AG04450 (cell line): ENCODE measurements around the gene IRS1. TPM values are rescaled to one million over a fixed set of nuclear protein-coding genes. Genes with fewer than 3 reads are reported as not detected.
A peak's percentile ranks its signal among the peaks of the same experiment; 100 is the strongest.

ENCODE experiments used
- CTCF ChIA-PET: fragments of 300-600, 350-600 bp; formaldehyde crosslinking; extraction: SDS; loops from one replicate; lab custom pipeline; 2022; ENCODE audit warnings: antibody characterized with exemption, inconsistent platforms; lab: Charles Lee
- POLR2A ChIA-PET: fragments of 350-600 bp; formaldehyde crosslinking; extraction: SDS; loops from one replicate; lab custom pipeline; 2021; ENCODE audit warnings: antibody characterized with exemption, inconsistent platforms; lab: Yijun Ruan, JAX
- DNase-seq: peaks from one replicate; pipeline ENCODE4 v3.0.0-alpha.2; 2011; ENCODE audit warnings: low read depth, low spot score
- H3K27ac ChIP-seq: one replicate; pipeline ENCODE4 v1.5.1; 2012; ENCODE audit warnings: low read depth, low read length, control low read depth
- H3K27me3 ChIP-seq: one replicate; pipeline ENCODE4 v1.6.0; 2012; ENCODE audit warnings: low read length; ENCODE audit not compliant: control insufficient read depth, insufficient read depth
- H3K4me3 ChIP-seq: 2 replicates; pipeline ENCODE4 v1.5.1; 2011; ENCODE audit warnings: mild to moderate bottlenecking, low read depth, low read length, control low read depth
- H3K9me3 ChIP-seq: 2 replicates; pipeline ENCODE4 v1.5.1; 2012; ENCODE audit warnings: low read length; ENCODE audit not compliant: control insufficient read depth, insufficient read depth
- polyA plus RNA-seq: library from polyadenylated mRNA; depleted of rRNA; stranded (reverse); fragments of >200 nt; gene quantifications from 2 replicates; pipeline ENCODE4 v1.2.3, GENCODE V29; 2011
- TF ChIP-seq, protein P1 (sequence below): IDR thresholded peaks from 2 replicates; pipeline ENCODE4 v1.5.1; 2011; ENCODE audit warnings: low read depth, low read length, control low read depth, inconsistent platforms

IRS1 gene
- polyA plus RNA-seq, 1 experiment, result 32.9 TPM

DNA sequence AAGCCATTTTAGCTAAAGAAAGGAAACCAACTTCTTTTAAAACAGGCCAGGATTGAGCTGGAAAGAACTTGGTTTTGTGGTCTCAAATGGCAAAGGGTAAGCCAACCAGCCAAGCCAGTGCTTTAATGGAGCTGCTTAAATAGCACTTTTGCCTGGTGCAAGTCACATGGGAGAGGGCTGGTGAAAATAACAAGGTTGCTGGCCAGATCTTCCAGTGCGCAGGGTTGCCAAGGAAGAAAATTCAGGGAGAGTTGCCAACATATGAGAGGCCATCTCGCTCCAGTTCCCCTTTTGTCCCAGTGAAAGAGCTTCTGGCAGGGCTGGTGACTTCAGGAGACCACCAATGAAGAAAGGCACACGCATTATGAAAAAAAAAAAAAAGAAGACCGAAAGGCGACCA is 57.3 kb downstream of the IRS1 start:
- TF ChIP-seq, protein P1, sequence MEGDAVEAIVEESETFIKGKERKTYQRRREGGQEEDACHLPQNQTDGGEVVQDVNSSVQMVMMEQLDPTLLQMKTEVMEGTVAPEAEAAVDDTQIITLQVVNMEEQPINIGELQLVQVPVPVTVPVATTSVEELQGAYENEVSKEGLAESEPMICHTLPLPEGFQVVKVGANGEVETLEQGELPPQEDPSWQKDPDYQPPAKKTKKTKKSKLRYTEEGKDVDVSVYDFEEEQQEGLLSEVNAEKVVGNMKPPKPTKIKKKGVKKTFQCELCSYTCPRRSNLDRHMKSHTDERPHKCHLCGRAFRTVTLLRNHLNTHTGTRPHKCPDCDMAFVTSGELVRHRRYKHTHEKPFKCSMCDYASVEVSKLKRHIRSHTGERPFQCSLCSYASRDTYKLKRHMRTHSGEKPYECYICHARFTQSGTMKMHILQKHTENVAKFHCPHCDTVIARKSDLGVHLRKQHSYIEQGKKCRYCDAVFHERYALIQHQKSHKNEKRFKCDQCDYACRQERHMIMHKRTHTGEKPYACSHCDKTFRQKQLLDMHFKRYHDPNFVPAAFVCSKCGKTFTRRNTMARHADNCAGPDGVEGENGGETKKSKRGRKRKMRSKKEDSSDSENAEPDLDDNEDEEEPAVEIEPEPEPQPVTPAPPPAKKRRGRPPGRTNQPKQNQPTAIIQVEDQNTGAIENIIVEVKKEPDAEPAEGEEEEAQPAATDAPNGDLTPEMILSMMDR, result no peak
- Histone ChIP-seq H3K4me3 (no peak overlapping the region), H3K27ac (no peak overlapping the region), H3K9me3 (no peaks in the 10 kb centered on the region), H3K27me3 (no peaks in the 10 kb centered on the region)
- CTCF ChIA-PET, result interaction anchor here (0.8 kb wide), 1 partner anchor 315 kb away, joined by 3 read pairs; no protein-coding TSS in a partner anchor
- POLR2A ChIA-PET, result interaction anchor here (0.7 kb wide), 1 partner anchor 315 kb away, joined by 3 read pairs; no protein-coding TSS in a partner anchor
- no peak for DNase-seq

DNA sequence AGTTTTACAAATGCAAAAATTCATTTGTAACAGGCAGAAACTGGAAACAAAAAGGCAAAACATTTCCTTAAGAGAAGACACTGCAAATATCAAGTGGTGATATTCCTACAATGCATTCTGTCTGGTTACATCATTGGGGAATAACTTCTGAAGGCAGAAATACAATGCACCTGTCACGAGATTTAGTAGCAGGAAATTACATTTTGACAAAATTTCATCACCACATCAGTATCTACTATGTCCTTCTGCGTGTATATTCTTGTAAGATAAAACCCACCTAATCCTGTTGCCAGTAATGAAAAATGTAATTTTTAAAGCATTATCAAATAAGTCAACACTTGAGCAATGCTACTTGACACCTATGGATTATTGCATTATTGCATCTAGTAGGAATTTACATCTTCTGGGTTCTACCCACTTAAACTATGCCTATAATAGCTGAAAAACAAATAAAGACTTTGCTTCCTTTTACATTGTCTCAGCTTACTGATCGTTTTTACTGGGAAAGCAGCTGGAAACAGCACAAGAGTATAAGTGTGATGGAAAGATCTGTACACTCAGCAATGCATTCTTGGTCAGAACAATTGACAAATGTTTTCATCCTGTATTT is 59.5 kb downstream of the IRS1 start:
- no peak for DNase-seq
- no peak overlapping the region for H3K27ac ChIP-seq
- no peaks in the 10 kb centered on the region for H3K9me3 ChIP-seq
- TF ChIP-seq, protein P1, result no peak
- no peak overlapping the region for H3K4me3 ChIP-seq
- H3K27me3 ChIP-seq, result no peaks in the 10 kb centered on the region
- POLR2A ChIA-PET, result interaction anchor here (0.5 to 1.0 kb wide), 2 partner anchors 42 to 638 kb away, joined by 3 to 6 read pairs; no protein-coding TSS in a partner anchor
- CTCF ChIA-PET, result no interaction called here

DNA sequence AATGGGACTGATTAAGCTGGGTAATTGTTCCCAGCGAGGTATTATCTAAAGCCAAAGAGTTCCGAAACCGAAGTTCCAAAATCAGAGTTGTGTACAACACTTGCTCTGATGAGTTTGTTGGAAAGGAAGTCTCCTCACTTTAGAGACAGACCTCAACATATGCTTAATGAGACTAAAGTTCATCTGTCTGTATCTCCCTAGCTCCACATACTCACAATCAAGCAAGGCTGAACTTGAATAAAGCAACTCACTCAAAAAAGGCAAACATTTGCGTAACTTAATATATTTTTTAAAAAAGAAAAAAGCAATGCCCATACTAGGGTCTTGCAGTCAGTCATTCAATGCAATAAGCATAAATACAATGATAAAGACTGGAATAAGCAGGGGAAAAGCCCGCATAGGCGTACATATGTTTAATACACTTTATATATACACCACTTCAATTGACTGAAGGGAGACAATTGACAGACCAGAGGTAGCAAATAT is 60.0 kb downstream of the IRS1 start:
- ChIA-PET CTCF (no interaction called here), POLR2A (interaction anchor here (1.1 kb wide), 1 partner anchor 262 kb away, joined by 3 read pairs; no protein-coding TSS in a partner anchor)
- TF ChIP-seq, protein P1, result no peak
- no peaks in the 10 kb centered on the region for H3K27me3 ChIP-seq
- H3K9me3 ChIP-seq, result no peaks in the 10 kb centered on the region
- no peak for DNase-seq
- no peak overlapping the region for H3K4me3 ChIP-seq
- H3K27ac ChIP-seq, result no peak overlapping the region

DNA sequence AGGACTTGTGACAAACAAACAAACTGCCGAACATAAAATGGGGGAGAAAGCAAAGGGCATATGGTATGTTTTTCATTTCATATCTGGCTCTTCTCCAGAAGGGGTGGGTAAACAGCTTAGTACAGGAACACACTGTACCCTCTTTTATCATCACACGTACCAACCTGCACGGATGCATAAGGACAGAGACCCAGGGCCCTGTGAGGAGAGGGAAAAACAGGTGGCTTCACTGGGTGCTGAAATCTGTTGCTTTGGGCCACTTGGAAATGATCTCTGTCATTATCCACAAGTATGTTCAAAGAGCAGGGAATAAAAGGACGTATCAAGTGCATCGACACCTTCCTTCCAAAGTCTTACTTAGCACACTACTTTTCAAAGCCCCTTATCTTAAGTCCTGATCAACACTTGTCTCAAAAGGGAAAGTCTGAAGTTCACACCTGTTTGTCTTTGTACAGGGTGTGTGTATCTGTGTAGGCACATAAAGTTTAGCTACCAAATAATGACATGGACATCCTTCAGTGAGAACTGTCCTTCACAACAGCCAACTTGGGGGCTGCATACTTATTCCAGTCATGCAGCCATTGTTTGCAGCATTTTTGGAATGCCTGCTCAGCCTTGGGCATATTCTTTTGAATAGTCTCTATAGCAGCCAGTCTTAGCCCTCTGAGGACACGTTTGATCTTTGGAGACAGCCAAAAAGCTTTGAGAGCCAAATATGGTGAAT is 60.6 kb downstream of the IRS1 start:
- no peak overlapping the region for H3K4me3 ChIP-seq
- H3K9me3 ChIP-seq, result no peaks in the 10 kb centered on the region
- DNase-seq, result no peak
- TF ChIP-seq, protein P1, result no peak
- H3K27ac ChIP-seq, result peak overlapping the region; percentile 12
- ChIA-PET CTCF (no interaction called here), POLR2A (interaction anchor here (1.1 kb wide), 1 partner anchor 261 kb away, joined by 3 read pairs; no protein-coding TSS in a partner anchor)
- no peaks in the 10 kb centered on the region for H3K27me3 ChIP-seq
